ENCODE results near the gene UBE3B.

GRCh38 chr12:109563291-109564284 is 86.2 kb downstream of the UBE3B start:
- TF ChIP-seq CTCF (IDR thresholded peaks at IDR 0.05) (no peak), POLR2A (IDR thresholded peaks at IDR 0.05) (no peak)
